ENCODE data around the gene TNRC6A.
"Not testable (repeated sequence)": the region's sequence is repeated elsewhere in the genome, so short reads cannot be mapped to it uniquely, and the experiment has no call there.

The TNRC6A gene

GRCh38 chr16:24853169-24853824, 123.8 kb downstream of the TNRC6A start:
- DNase-seq (ENCODE audit: low spot score in 2 of 2): no peak
- Histone ChIP-seq H3K4me1 (no peaks in the 10 kb centered on the region), H3K4me3 (no peak overlapping the region), H3K36me3 (replicated peaks) (no peaks in the 10 kb centered on the region), H3K27me3 (ENCODE audit: low read depth) (no peaks in the 10 kb centered on the region), H3K9me3 (no peaks in the 10 kb centered on the region)
- in situ Hi-C loops (cut with MboI; ENCODE audit: low sequenced_read_pairs): no loop called here

GRCh38 chr16:24853830-24854229, 124.4 kb downstream of the TNRC6A start:
- in situ Hi-C loops (cut with MboI; ENCODE audit: low sequenced_read_pairs): no loop called here
- no peak for DNase-seq (ENCODE audit: low spot score in 2 of 2)

GRCh38 chr16:24854607-24855171, 125.2 kb downstream of the TNRC6A start:
- Histone ChIP-seq H3K9me3 (no peaks in the 10 kb centered on the region), H3K4me1 (no peaks in the 10 kb centered on the region), H3K27me3 (ENCODE audit: low read depth) (no peaks in the 10 kb centered on the region), H3K4me3 (no peak overlapping the region), H3K36me3 (replicated peaks) (no peaks in the 10 kb centered on the region)
- DNase-seq (ENCODE audit: low spot score in 2 of 2): no peak
- in situ Hi-C loops (cut with MboI; ENCODE audit: low sequenced_read_pairs): no loop called here

More at GRCh38 chr16:24853830-24854229, 124.4 kb downstream of the TNRC6A start:
- no peaks in the 10 kb centered on the region for H3K27me3 ChIP-seq (ENCODE audit: low read depth)
- no peak overlapping the region for H3K4me3 ChIP-seq
- H3K36me3 ChIP-seq (replicated peaks): no peaks in the 10 kb centered on the region
- H3K9me3 ChIP-seq: no peaks in the 10 kb centered on the region
- no peaks in the 10 kb centered on the region for H3K4me1 ChIP-seq

- Histone ChIP-seq H3K27me3 (ENCODE audit: low read depth) (no peaks in the 10 kb centered on the region), H3K9me3 (no peaks in the 10 kb centered on the region), H3K4me1 (no peaks in the 10 kb centered on the region), H3K36me3 (replicated peaks) (no peaks in the 10 kb centered on the region), H3K4me3 (no peak overlapping the region)
- in situ Hi-C loops (cut with MboI; ENCODE audit: low sequenced_read_pairs): no loop called here
- DNase-seq (ENCODE audit: low spot score in 2 of 2): no peak
These were observed 126.2 kb downstream of the TNRC6A start for GRCh38 chr16:24855678-24856077.

GRCh38 chr16:24856871-24857270, 127.4 kb downstream of the TNRC6A start:
- H3K4me1 ChIP-seq; H3K4me3 ChIP-seq; H3K9me3 ChIP-seq; DNase-seq (ENCODE audit: low spot score in 2 of 2); H3K36me3 ChIP-seq (replicated peaks); H3K27me3 ChIP-seq (ENCODE audit: low read depth); in situ Hi-C loops (cut with MboI; ENCODE audit: low sequenced_read_pairs): not testable (repeated sequence)

GRCh38 chr16:24858219-24859041, 129.0 kb downstream of the TNRC6A start:
- Histone ChIP-seq H3K4me3 (no peak overlapping the region), H3K9me3 (no peaks in the 10 kb centered on the region), H3K4me1 (no peaks in the 10 kb centered on the region), H3K36me3 (replicated peaks) (no peaks in the 10 kb centered on the region), H3K27me3 (ENCODE audit: low read depth) (no peaks in the 10 kb centered on the region)
- DNase-seq (ENCODE audit: low spot score in 2 of 2): peak; percentile 12 to 85
- in situ Hi-C loops (cut with MboI; ENCODE audit: low sequenced_read_pairs): no loop called here

GRCh38 chr16:24861461-24861860, 132.0 kb downstream of the TNRC6A start:
- no peak overlapping the region for H3K4me3 ChIP-seq
- no peaks in the 10 kb centered on the region for H3K9me3 ChIP-seq
- no peak for DNase-seq (ENCODE audit: low spot score in 2 of 2)
- H3K36me3 ChIP-seq (replicated peaks): no peaks in the 10 kb centered on the region
- no peaks in the 10 kb centered on the region for H3K4me1 ChIP-seq
- H3K27me3 ChIP-seq (ENCODE audit: low read depth): no peaks in the 10 kb centered on the region
- in situ Hi-C loops (cut with MboI; ENCODE audit: low sequenced_read_pairs): no loop called here

- Histone ChIP-seq H3K4me3 (no peak overlapping the region), H3K36me3 (replicated peaks) (no peaks in the 10 kb centered on the region), H3K9me3 (no peaks in the 10 kb centered on the region), H3K27me3 (ENCODE audit: low read depth) (no peaks in the 10 kb centered on the region), H3K4me1 (no peaks in the 10 kb centered on the region)
- in situ Hi-C loops (cut with MboI; ENCODE audit: low sequenced_read_pairs): no loop called here
- no peak for DNase-seq (ENCODE audit: low spot score in 2 of 2)
These were observed 134.4 kb downstream of the TNRC6A start for GRCh38 chr16:24863582-24864437.

GRCh38 chr16:24869033-24869432, 139.6 kb downstream of the TNRC6A start:
- H3K27me3 ChIP-seq (ENCODE audit: low read depth): no peaks in the 10 kb centered on the region
- H3K4me1 ChIP-seq: no peaks in the 10 kb centered on the region
- H3K9me3 ChIP-seq: no peaks in the 10 kb centered on the region
- H3K4me3 ChIP-seq: no peak overlapping the region
- no peaks in the 10 kb centered on the region for H3K36me3 ChIP-seq (replicated peaks)
- DNase-seq (ENCODE audit: low spot score in 2 of 2): no peak
- in situ Hi-C loops (cut with MboI; ENCODE audit: low sequenced_read_pairs): no loop called here

GRCh38 chr16:24871891-24872290, 142.4 kb downstream of the TNRC6A start:
- Histone ChIP-seq H3K4me1 (no peaks in the 10 kb centered on the region), H3K36me3 (replicated peaks) (no peaks in the 10 kb centered on the region), H3K9me3 (no peaks in the 10 kb centered on the region), H3K27me3 (ENCODE audit: low read depth) (no peaks in the 10 kb centered on the region), H3K4me3 (no peak overlapping the region)
- DNase-seq (ENCODE audit: low spot score in 2 of 2): no peak
- in situ Hi-C loops (cut with MboI; ENCODE audit: low sequenced_read_pairs): no loop called here

GRCh38 chr16:24873028-24873427, 143.6 kb downstream of the TNRC6A start:
- no peaks in the 10 kb centered on the region for H3K27me3 ChIP-seq (ENCODE audit: low read depth)
- no peaks in the 10 kb centered on the region for H3K9me3 ChIP-seq
- in situ Hi-C loops (cut with MboI; ENCODE audit: low sequenced_read_pairs): no loop called here
- DNase-seq (ENCODE audit: low spot score in 2 of 2): no peak
- no peaks in the 10 kb centered on the region for H3K4me1 ChIP-seq
- no peak overlapping the region for H3K4me3 ChIP-seq
- no peaks in the 10 kb centered on the region for H3K36me3 ChIP-seq (replicated peaks)

GRCh38 chr16:24875466-24875865, 146.0 kb downstream of the TNRC6A start:
- no peak overlapping the region for H3K4me3 ChIP-seq
- no peaks in the 10 kb centered on the region for H3K4me1 ChIP-seq
- no peak for DNase-seq (ENCODE audit: low spot score in 2 of 2)
- in situ Hi-C loops (cut with MboI; ENCODE audit: low sequenced_read_pairs): no loop called here
- H3K27me3 ChIP-seq (ENCODE audit: low read depth): no peaks in the 10 kb centered on the region
- no peaks in the 10 kb centered on the region for H3K36me3 ChIP-seq (replicated peaks)
- H3K9me3 ChIP-seq: no peaks in the 10 kb centered on the region

Measured in HAP-1 (cell line).